LoVo (cell line): ENCODE data around the gene SP2.
A peak's percentile ranks its signal among the peaks of the same experiment; 100 is the strongest.

Experiments
- DNase-seq: peaks from one replicate; pipeline ENCODE4 v3.0.0-alpha.2; 2016; ENCODE audit warnings: low spot score

Gene SP2

GRCh38 chr17:47895856-47896671 lies at the start of gene SP2:
Gene SP2 (plus strand): TSS chr17:47896236. CDS start chr17:47896287, 51 bp downstream.
- DNase-seq: peak; percentile 100

GRCh38 chr17:47846716-47847340 lies 49.2 kb upstream of the SP2 start:
- DNase-seq: no peak

GRCh38 chr17:47847341-47848197 lies 48.5 kb upstream of the SP2 start:
- DNase-seq: no peak

GRCh38 chr17:47848198-47848513 lies 47.9 kb upstream of the SP2 start:
- DNase-seq: no peak

GRCh38 chr17:47850373-47850691 lies 45.7 kb upstream of the SP2 start:
- DNase-seq: no peak

- peak; percentile 90 for DNase-seq
Measured at GRCh38 chr17:47850692-47851573, 45.1 kb upstream of the SP2 start, which contains the start of gene SP6. Gene SP6 (minus strand): TSS chr17:47851163. CDS start chr17:47848429, 2,734 bp downstream.

GRCh38 chr17:47851764-47852112 lies 44.3 kb upstream of the SP2 start:
- DNase-seq: no peak

- DNase-seq: no peak
Measured at GRCh38 chr17:47852113-47852949, 43.7 kb upstream of the SP2 start.

GRCh38 chr17:47853616-47854015 lies 42.4 kb upstream of the SP2 start:
- DNase-seq: no peak

GRCh38 chr17:47855737-47856136 lies 40.3 kb upstream of the SP2 start:
- DNase-seq: no peak

GRCh38 chr17:47856830-47857229 lies 39.2 kb upstream of the SP2 start:
- DNase-seq: no peak

GRCh38 chr17:47857551-47858455 lies 38.2 kb upstream of the SP2 start:
- DNase-seq: no peak

GRCh38 chr17:47860386-47860785 lies 35.6 kb upstream of the SP2 start:
- DNase-seq: no peak

GRCh38 chr17:47862621-47863440 lies 33.2 kb upstream of the SP2 start:
- DNase-seq: peak; percentile 41

- no peak for DNase-seq
Measured at GRCh38 chr17:47864791-47865216, 31.2 kb upstream of the SP2 start.

- no peak for DNase-seq
Measured at GRCh38 chr17:47866941-47867340, 29.1 kb upstream of the SP2 start.

- no peak for DNase-seq
Measured at GRCh38 chr17:47867813-47868533, 28.1 kb upstream of the SP2 start.

GRCh38 chr17:47869114-47869513 lies 26.9 kb upstream of the SP2 start:
- DNase-seq: no peak
